Choroid plexus epithelial cell (primary cell): ENCODE measurements around the gene DNAJC1.
"Not testable (repeated sequence)": the region's sequence is repeated elsewhere in the genome, so short reads cannot be mapped to it uniquely, and the experiment has no call there.

Experiments used
- DNase-seq: peaks from one replicate; pipeline ENCODE4 v3.0.0-alpha.2; 2010; ENCODE audit warnings: low read depth
- H3K4me3 ChIP-seq: 2 replicates; pipeline ENCODE4 v1.5.1; 2011; ENCODE audit warnings: low read depth, mild to moderate bottlenecking, control low read depth, low read length, moderate library complexity
- CTCF ChIP-seq: conservative IDR thresholded peaks from 2 replicates; pipeline ENCODE4 v1.5.1; 2011; ENCODE audit warnings: low read depth, mild to moderate bottlenecking, control low read depth, inconsistent platforms, low read length, moderate library complexity

DNAJC1 gene

DNA sequence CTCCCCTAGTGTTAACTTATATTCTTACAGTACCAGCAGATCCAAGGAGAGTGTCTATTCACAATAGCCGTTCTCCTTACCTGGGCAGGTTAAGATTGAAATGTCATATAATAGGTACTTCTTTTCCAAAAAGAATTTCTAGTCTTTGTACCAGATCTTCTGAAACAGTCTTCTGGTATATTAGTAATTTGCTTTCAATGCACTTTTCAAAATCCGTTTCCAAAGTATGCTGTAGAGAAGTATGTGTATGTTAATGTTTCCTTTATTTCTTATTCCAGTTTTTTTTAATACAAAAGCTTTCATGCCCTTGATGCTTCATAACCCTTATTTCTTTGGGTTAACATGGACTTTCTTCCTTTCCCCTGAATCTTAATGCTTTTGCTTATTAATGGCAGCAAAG lies 281.3 kb downstream of the DNAJC1 start:
- no peak for DNase-seq
- H3K4me3 ChIP-seq, result no peak overlapping the region
- TF ChIP-seq CTCF, result no peak

DNA sequence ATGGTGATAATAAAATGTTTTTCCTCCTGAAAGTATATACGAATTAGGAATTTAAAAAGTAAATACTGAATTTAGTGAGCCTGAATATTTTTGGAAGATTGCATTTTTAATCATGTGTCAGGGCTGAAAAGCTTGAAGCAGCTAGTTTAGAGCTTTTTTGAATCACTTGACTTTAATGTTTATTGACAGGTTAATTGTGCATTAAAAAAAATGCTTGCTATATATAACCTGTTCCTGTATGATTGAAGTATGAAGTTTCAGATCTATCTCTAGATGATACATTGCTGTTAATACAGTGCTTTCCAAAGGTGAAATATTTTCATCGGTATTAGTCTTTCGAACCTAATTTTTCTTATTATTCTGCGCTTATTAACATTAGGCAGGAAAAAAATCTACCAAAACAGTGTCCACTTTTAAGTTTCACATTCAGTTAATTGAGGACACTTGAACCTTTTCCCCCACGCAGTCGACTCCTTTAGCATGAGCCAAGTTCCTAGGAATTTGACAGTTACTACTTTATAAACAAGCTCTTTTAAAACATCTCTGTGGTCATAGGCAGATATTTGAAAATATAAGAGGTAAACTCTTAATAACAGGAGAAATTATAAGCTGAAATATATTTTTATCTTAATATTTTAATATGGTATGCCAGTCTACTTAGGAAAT lies 282.4 kb downstream of the DNAJC1 start:
- DNase-seq, result peak; percentile 74
- TF ChIP-seq CTCF, result no peak
- H3K4me3 ChIP-seq, result no peak overlapping the region

GRCh38 chr10:21720090-21720489 lies 283.4 kb downstream of the DNAJC1 start:
- DNase-seq, result peak; percentile 61
- TF ChIP-seq CTCF, result no peak
- H3K4me3 ChIP-seq, result no peak overlapping the region

GRCh38 chr10:21719502-21719901 lies 284.0 kb downstream of the DNAJC1 start:
- no peak for TF ChIP-seq CTCF
- no peak overlapping the region for H3K4me3 ChIP-seq
- no peak for DNase-seq

GRCh38 chr10:21717437-21718054 lies 286.0 kb downstream of the DNAJC1 start:
- not testable (repeated sequence) for H3K4me3 ChIP-seq, DNase-seq

DNA sequence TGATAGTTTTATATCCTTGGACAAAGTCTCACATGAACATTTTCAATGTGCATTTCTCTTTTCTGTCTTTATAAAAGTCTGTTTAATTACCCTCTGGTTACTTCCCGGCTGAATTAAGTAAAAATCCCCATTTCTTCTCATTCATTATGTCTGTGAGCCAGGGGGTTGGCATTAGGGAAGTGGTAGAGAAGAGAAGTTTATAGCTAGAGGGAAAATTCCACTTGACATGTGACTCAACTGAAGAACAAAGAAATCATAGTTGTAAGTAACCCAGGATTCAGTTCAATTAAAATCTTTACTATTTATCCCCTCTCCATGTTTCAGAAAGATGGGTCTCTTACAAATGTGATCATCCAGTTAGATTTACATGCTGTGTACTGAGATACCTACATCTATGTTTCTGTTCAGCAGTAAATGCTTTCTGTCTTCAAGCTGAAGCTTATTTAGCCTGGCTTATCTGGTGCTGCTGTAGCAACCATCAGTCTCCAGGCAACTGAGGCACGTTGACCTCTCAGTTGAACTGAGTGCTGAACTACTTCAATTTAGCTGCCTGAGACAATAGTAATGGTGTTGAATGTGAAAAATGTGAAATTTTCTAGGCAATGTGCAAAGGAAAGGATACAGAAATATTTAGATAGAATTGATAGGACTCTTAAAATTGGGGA lies 287.9 kb downstream of the DNAJC1 start:
- DNase-seq, result peak; percentile 28
- no peak for TF ChIP-seq CTCF

GRCh38 chr10:21712975-21713374 lies 290.6 kb downstream of the DNAJC1 start:
- no peak overlapping the region for H3K4me3 ChIP-seq
- DNase-seq, result no peak
- no peak for TF ChIP-seq CTCF

More for the DNA sequence above, 287.9 kb downstream of the DNAJC1 start:
- no peak overlapping the region for H3K4me3 ChIP-seq
